Naive thymus-derived CD8-positive, alpha-beta T cell (primary cell): ENCODE results near the gene ZNF22. TPM values are rescaled to one million over a fixed set of nuclear protein-coding genes. Genes with fewer than 3 reads are reported as not detected.

Experiments used
- ATAC-seq, 2 donors: fragments of 150-1000 bp; cut with Tn5 transposase in 1 of 2; sonication (Bioruptor Pico), chemical (Tn5 transposase) in 1 of 2; 1 replicate in 1 of 2; 2 replicates in 1 of 2; pipeline ENCODE4 v1.10.0; 2021; ENCODE audit warnings: mild to moderate bottlenecking in 2 of 2, moderate library complexity in 2 of 2
- POLR2A ChIA-PET: fragments of 350-600 bp; sonication (Branson Sonifier 250); formaldehyde crosslinking; loops from one replicate; lab custom pipeline; 2021; ENCODE audit warnings: antibody characterized with exemption; lab: Charles Lee
- DNase-seq, 10 donors: peaks; one replicate each; pipeline versions ENCODE4 v3.0.0 to v3.0.0-alpha.2; 2020 to 2022
- H3K27ac Mint-ChIP-seq, 10 donors: one replicate each; pipeline ENCODE4 v1.8.0; 2020 to 2022; ENCODE audit warnings: mild to moderate bottlenecking in 10 of 10, mixed read lengths in 10 of 10, moderate library complexity in 4 of 10, inconsistent platforms in 1 of 10
- H3K27me3 Mint-ChIP-seq, 5 donors: one replicate each; pipeline ENCODE4 v1.8.0; 2021 to 2022; ENCODE audit warnings: mixed read lengths in 5 of 5
- H3K36me3 Mint-ChIP-seq, 3 donors: one replicate each; pipeline ENCODE4 v1.8.0; 2020 to 2022; ENCODE audit warnings: mixed read lengths in 3 of 3, mild to moderate bottlenecking in 2 of 3, inconsistent platforms in 1 of 3
- H3K4me1 Mint-ChIP-seq, 4 donors: one replicate each; pipeline ENCODE4 v1.8.0; 2021 to 2022; ENCODE audit warnings: mixed read lengths in 4 of 4
- H3K4me3 Mint-ChIP-seq, 10 donors: one replicate each; pipeline ENCODE4 v1.8.0; 2020 to 2022; ENCODE audit warnings: mild to moderate bottlenecking in 10 of 10, mixed read lengths in 10 of 10, moderate library complexity in 6 of 10, inconsistent platforms in 1 of 10
- H3K9me3 Mint-ChIP-seq, 9 donors: one replicate each; pipeline ENCODE4 v1.8.0; 2020 to 2022; ENCODE audit warnings: mixed read lengths in 9 of 9, mild to moderate bottlenecking in 3 of 9, inconsistent platforms in 1 of 9, moderate library complexity in 1 of 9
- polyA plus RNA-seq, 3 donors: library from polyadenylated mRNA; unstranded; fragments of 300-500 nt; fragmentation: Illumina TruSeq; gene quantifications; one replicate each; pipeline ENCODE4 v1.2.3, GENCODE V29; 2021
- total RNA-seq, 8 experiments: library from RNA in 2 of 8; stranded (reverse) in 2 of 8; gene quantifications; one replicate each; pipeline ENCODE4 v1.2.3 and lab custom pipeline; 2021 to 2026

ZNF22 gene
- total and polyA plus RNA-seq, 5 experiments from 2014 or later = 46.3 to 62.3 (median 54.1) TPM

DNA sequence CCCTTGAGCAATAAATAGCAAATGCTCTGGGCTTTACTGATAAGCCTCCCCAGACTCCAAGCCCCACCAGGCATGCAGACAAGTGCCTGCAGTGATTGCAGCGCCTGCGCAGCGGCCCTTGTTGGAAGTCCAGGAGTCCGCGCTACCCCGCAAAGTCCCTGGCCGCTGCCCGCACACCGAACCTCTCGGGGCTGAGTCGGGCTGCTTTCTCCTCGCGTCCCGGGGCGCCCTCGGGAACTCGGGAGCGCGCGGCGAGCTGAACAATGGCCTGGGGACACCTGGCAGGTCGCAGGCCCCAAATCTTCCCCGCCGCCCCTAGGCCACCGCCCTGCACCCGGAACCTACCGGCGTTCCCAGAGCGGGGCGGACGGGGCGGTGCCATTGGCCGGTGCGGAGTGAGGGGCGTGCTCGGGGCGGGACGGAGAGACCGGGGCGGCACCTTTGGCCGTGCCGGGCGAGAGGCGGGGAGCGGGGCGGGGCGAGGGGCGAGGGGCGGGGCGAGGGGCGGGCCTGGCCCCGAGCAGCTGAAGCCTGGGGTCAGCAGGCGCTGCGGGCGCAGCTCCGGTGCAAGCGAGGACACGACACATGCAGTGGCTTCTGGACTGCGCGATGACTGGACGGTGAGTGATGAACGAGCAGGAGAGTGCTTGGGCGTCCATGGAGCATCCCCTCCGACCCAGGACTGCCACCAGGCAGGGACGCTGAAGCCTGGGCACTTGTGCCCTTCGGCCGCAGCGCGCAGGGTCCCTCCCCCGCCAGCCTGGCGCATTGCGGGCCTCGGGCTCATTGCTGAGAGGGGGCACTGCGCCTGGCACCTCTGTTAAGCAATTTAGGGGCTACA, 41.3 kb upstream of the ZNF22 start, which contains the start of gene RASSF4:
RASSF4 (plus strand) TSS at position 556 of the 841 bp plus-strand sequence. CDS start 10,401 bp downstream, outside the sequence.
- Mint-ChIP-seq H3K4me1 (peaks cover 20 to 62% (median 40%) of the 10 kb centered on the region in 4 donors), H3K4me3 (peak within 1 kb of the TSS; percentile 83 to 92 (median 88)), H3K27ac (peak within 1 kb of the TSS; percentile 48 to 91 (median 86)), H3K27me3 (peaks cover 0 to 9% (median 0%) of the 10 kb centered on the region in 5 donors), H3K9me3 (peaks cover 0 to 3% (median 0%) of the 10 kb centered on the region in 9 donors), H3K36me3 (peaks cover 0 to 19% (median 13%) of the 10 kb centered on the region in 3 donors)
- peak; percentile 83 to 93 (median 89) for DNase-seq
- peak; percentile 99 to 100 for ATAC-seq
- POLR2A ChIA-PET = interaction anchor here (1.0 to 3.7 kb wide), 4 partner anchors 9 to 81 kb away, joined by 3 to 14 read pairs (median 6); partner anchors contain the start of gene ZNF22

GRCh38 chr10:44960088-44960460, 40.6 kb upstream of the ZNF22 start:
- H3K9me3 Mint-ChIP-seq = peaks cover 0 to 3% (median 0%) of the 10 kb centered on the region in 9 donors
- POLR2A ChIA-PET = interaction anchor here (1.4 to 3.7 kb wide), 2 partner anchors 40 to 47 kb away, joined by 7 to 14 read pairs; partner anchors contain the start of gene ZNF22

GRCh38 chr10:44960482-44961229, 40.1 kb upstream of the ZNF22 start:
- peak overlapping the region; percentile 71 to 92 (median 88) for H3K4me3 Mint-ChIP-seq
- POLR2A ChIA-PET = interaction anchor here (0.6 kb wide), 1 partner anchor 116 kb away, joined by 8 read pairs; no protein-coding TSS in a partner anchor
- H3K4me1 Mint-ChIP-seq = peaks cover 18 to 73% (median 36%) of the 10 kb centered on the region in 4 donors
- peaks cover 0 to 9% (median 0%) of the 10 kb centered on the region in 5 donors for H3K27me3 Mint-ChIP-seq
- peaks cover 0 to 13% (median 13%) of the 10 kb centered on the region in 3 donors for H3K36me3 Mint-ChIP-seq
- ATAC-seq = no peak
- H3K27ac Mint-ChIP-seq = peak overlapping the region in 4 of 10 donors; percentile 21 to 89 (median 66)
- H3K9me3 Mint-ChIP-seq = peaks cover 0 to 3% (median 0%) of the 10 kb centered on the region in 9 donors
- no peak for DNase-seq

More at GRCh38 chr10:44960088-44960460, 40.6 kb upstream of the ZNF22 start:
- DNase-seq (no peak), ATAC-seq (no peak)
- Mint-ChIP-seq H3K27me3 (peaks cover 0 to 9% (median 0%) of the 10 kb centered on the region in 5 donors), H3K4me3 (peak overlapping the region; percentile 71 to 92 (median 88)), H3K27ac (peak overlapping the region in 3 of 10 donors; percentile 21 to 89 (median 57)), H3K4me1 (peaks cover 16 to 67% (median 36%) of the 10 kb centered on the region in 4 donors), H3K36me3 (peaks cover 0 to 13% (median 13%) of the 10 kb centered on the region in 3 donors)

GRCh38 chr10:44961230-44961571, 39.5 kb upstream of the ZNF22 start:
- ATAC-seq = no peak
- DNase-seq = no peak
- POLR2A ChIA-PET = interaction anchor here (0.6 kb wide), 1 partner anchor 115 kb away, joined by 8 read pairs; no protein-coding TSS in a partner anchor
- Mint-ChIP-seq H3K4me3 (peak overlapping the region in 5 of 10 donors; percentile 71 to 92 (median 89)), H3K36me3 (peaks cover 0 to 9% (median 9%) of the 10 kb centered on the region in 3 donors), H3K27me3 (peaks cover 0 to 9% (median 0%) of the 10 kb centered on the region in 5 donors), H3K9me3 (peaks cover 0 to 3% (median 0%) of the 10 kb centered on the region in 9 donors), H3K4me1 (peaks cover 17 to 76% (median 35%) of the 10 kb centered on the region in 4 donors), H3K27ac (peak overlapping the region in 1 of 10 donors; percentile 21)

DNA sequence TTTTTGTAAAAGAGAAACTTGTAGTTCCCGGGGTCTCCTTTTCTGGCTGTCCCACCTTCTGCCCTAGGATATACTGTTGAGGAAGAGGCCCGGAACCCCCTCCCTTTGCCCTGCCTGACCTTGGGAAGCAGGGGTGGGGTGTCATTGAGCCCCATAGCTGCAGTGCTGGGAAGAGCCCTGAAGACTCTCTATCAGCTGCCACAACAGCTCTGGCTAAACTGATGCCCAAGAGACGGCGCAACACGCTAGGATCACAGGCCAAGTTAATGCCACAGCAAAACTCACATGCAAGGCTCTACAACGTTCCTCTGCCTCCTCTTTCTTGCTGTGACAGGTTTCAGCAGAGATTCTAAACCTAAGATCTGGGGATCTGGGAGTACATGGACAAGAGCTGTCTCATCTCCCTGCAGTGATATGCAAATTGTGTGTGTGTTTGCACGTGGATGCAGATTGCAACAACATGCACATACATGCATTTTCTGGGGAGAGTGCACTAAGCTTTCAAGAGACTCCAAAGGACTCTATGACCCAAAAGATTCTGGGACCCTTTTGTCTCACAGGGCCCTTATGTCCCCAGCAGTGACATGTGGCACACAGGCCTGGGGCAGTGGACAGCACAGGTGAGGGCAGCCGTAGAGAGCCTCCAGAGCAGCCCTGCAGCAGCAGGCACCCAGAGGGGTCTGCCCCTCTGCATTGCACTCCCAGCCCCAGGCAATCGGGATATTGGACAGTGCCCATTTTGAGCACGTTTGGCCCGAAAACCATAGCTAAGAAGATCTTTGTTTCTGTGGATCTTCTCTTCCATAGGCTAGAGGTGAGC, 38.6 kb upstream of the ZNF22 start:
- ATAC-seq (no peak), DNase-seq (no peak)
- POLR2A ChIA-PET = interaction anchor here (1.3 kb wide), 2 partner anchors 11 to 29 kb away, joined by 3 to 4 read pairs; no protein-coding TSS in a partner anchor

GRCh38 chr10:44962870-44963738, 37.6 kb upstream of the ZNF22 start:
- Mint-ChIP-seq H3K27me3 (peaks cover 0 to 9% (median 0%) of the 10 kb centered on the region in 5 donors), H3K27ac (no peak overlapping the region), H3K36me3 (peaks cover 0 to 1% (median 0%) of the 10 kb centered on the region in 3 donors), H3K4me1 (peaks cover 16 to 82% (median 31%) of the 10 kb centered on the region in 4 donors), H3K9me3 (no peaks in the 10 kb centered on the region), H3K4me3 (no peak overlapping the region)
- POLR2A ChIA-PET = interaction anchor here (1.3 kb wide), 2 partner anchors 10 to 30 kb away, joined by 3 to 4 read pairs; no protein-coding TSS in a partner anchor
- ATAC-seq = no peak
- DNase-seq = no peak

More for the DNA sequence above, 38.6 kb upstream of the ZNF22 start:
- Mint-ChIP-seq H3K4me3 (peak overlapping the region in 1 of 10 donors; percentile 62), H3K4me1 (peaks cover 16 to 82% (median 33%) of the 10 kb centered on the region in 4 donors), H3K27ac (no peak overlapping the region), H3K27me3 (peaks cover 0 to 9% (median 0%) of the 10 kb centered on the region in 5 donors), H3K36me3 (peaks cover 0 to 2% (median 1%) of the 10 kb centered on the region in 3 donors), H3K9me3 (no peaks in the 10 kb centered on the region)

- POLR2A ChIA-PET = interaction anchor here (1.3 kb wide), 1 partner anchor 9 kb away, joined by 4 read pairs; no protein-coding TSS in a partner anchor
- no peak for ATAC-seq
- H3K9me3 Mint-ChIP-seq = no peaks in the 10 kb centered on the region
- DNase-seq = no peak
- H3K4me3 Mint-ChIP-seq = no peak overlapping the region
- peaks cover 20 to 82% (median 31%) of the 10 kb centered on the region in 4 donors for H3K4me1 Mint-ChIP-seq
- peaks cover 0 to 1% (median 0%) of the 10 kb centered on the region in 3 donors for H3K36me3 Mint-ChIP-seq
- H3K27me3 Mint-ChIP-seq = peaks cover 0 to 9% (median 0%) of the 10 kb centered on the region in 5 donors
- no peak overlapping the region for H3K27ac Mint-ChIP-seq
Observed at GRCh38 chr10:44963772-44964633, 36.7 kb upstream of the ZNF22 start.

DNA sequence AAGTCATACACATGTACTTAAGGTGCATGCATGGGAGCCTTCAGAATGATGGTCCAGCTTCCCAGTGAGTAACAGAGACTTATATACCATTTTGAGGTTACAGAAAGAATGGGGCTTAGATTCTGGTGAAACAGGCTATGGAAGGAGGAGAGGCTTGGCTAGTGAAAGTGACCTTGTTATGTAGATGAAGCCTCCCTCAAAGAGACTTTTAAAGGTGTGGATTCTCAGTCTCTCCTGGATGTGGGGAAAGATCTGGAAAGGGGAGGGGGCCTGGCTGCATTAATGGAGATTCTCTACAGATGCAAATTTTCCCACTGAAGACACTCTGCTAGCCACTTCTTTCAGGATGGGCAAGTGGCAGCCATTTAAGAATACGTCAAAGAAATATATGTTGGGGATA, 35.6 kb upstream of the ZNF22 start:
- ATAC-seq = no peak
- Mint-ChIP-seq H3K9me3 (no peaks in the 10 kb centered on the region), H3K27ac (no peak overlapping the region), H3K27me3 (peaks cover 0 to 9% (median 0%) of the 10 kb centered on the region in 5 donors), H3K4me3 (no peak overlapping the region), H3K36me3 (peaks cover 0 to 1% (median 0%) of the 10 kb centered on the region in 3 donors), H3K4me1 (peaks cover 22 to 88% (median 36%) of the 10 kb centered on the region in 4 donors)
- POLR2A ChIA-PET = no interaction called here
- no peak for DNase-seq

DNA sequence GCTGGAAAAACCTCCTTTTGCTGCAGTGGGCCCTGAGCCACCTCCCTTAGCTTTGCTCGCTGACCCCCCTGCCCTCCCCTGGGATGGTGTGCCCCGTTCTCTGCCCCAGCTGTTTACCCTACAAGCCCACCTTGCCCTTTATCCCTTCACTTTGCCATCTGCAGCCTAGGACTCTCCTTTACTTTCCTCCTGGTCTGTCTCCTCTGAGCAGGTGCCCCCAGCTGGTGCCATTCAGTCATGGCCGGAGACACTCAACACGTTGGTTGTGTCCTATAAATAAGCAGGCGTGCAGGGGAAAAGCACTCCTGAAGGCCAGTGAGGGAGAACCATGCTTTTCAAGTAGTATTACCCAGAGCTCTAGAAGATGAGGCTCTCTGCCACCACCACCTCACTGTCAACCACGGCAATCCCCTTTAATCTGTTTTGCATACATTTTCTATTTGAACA, 35.0 kb upstream of the ZNF22 start:
- H3K27ac Mint-ChIP-seq = no peak overlapping the region
- POLR2A ChIA-PET = no interaction called here

More for the DNA sequence above, 35.0 kb upstream of the ZNF22 start:
- ATAC-seq = no peak
- Mint-ChIP-seq H3K9me3 (no peaks in the 10 kb centered on the region), H3K4me3 (peak overlapping the region in 1 of 10 donors; percentile 28), H3K36me3 (peaks cover 0 to 1% (median 0%) of the 10 kb centered on the region in 3 donors), H3K4me1 (peaks cover 20 to 86% (median 31%) of the 10 kb centered on the region in 4 donors), H3K27me3 (peaks cover 0 to 9% (median 0%) of the 10 kb centered on the region in 5 donors)
- DNase-seq = no peak
